Stomach (tissue), 9 donors: ENCODE data around the gene TEX53. TPM values are rescaled to one million over a fixed set of nuclear protein-coding genes. Genes with fewer than 3 reads are reported as not detected.

Experiments used
- DNase-seq, 2 donors: peaks; one replicate each; pipeline versions ENCODE4 v3.0.0 to v3.0.0-alpha.2; 2013 to 2019
- H3K27ac ChIP-seq, 5 donors: fragments of 200-600 bp in 4 of 5; sonication (generic) in 4 of 5; one replicate each; pipeline ENCODE4 v1.5.1; 2013 to 2019; ENCODE audit warnings: mild to moderate bottlenecking in 1 of 5, moderate library complexity in 1 of 5
- H3K27me3 ChIP-seq, 3 donors: fragments of 200-600 bp; sonication (generic); one replicate each; pipeline ENCODE4 v1.5.1; 2017 to 2019; ENCODE audit warnings: mixed run types in 1 of 3
- H3K36me3 ChIP-seq, 4 donors: fragments of 200-600 bp; sonication (generic); 1 replicate in 3 of 4; 2 replicates in 1 of 4; pipeline ENCODE4 v1.5.1; 2016 to 2019
- H3K4me1 ChIP-seq, 4 donors: fragments of 200-600 bp; sonication (generic); one replicate each; pipeline ENCODE4 v1.5.1; 2016 to 2019
- H3K4me3 ChIP-seq, 4 donors: fragments of 200-600 bp; sonication (generic) in 3 of 4; one replicate each; pipeline ENCODE4 v1.5.1; 2016 to 2019; ENCODE audit warnings: mild to moderate bottlenecking in 1 of 4
- H3K9me3 ChIP-seq, 4 donors: fragments of 200-600 bp; sonication (generic); one replicate each; pipeline ENCODE4 v1.5.1; 2016 to 2019
- EP300 ChIP-seq: sonication (generic); formaldehyde crosslinking; IDR thresholded peaks from one replicate; pipeline ENCODE4 v1.6.1; 2017; ENCODE audit warnings: antibody characterized with exemption
- POLR2A ChIP-seq, 4 donors: fragments of 450-650 bp; IDR thresholded peaks; one replicate each; pipeline ENCODE4 v1.6.1; 2016; ENCODE audit warnings: antibody characterized with exemption in 4 of 4, control low read depth in 2 of 4, mild to moderate bottlenecking in 1 of 4, moderate library complexity in 1 of 4
- POLR2AphosphoS5 ChIP-seq, 3 donors: sonication (generic); formaldehyde crosslinking; IDR thresholded peaks; one replicate each; pipeline ENCODE4 v1.6.1; 2016; ENCODE audit warnings: antibody characterized with exemption in 3 of 3
- WGBS, 5 donors: extraction: QIAGEN DNeasy Blood & Tissue Kit in 3 of 5; methylation state at CpG; one replicate each; pipeline versions ENCODE4 v1.1.5 to v1.1.7; 2013 to 2018; 5-methylcytosine and 5-hydroxymethylcytosine counted together
- intact Hi-C: fragments of 100-400 bp; cut with DNase I; formaldehyde crosslinking; loops from one replicate; pipeline ENCODE4 v1.15.1; 2023; ENCODE audit warnings: low total_unique reads
- polyA plus RNA-seq, 3 donors: library from polyadenylated mRNA; stranded (reverse); fragments of 200-250 nt; gene quantifications; one replicate each; pipeline ENCODE4 v1.2.3, GENCODE V29; 2013
- total RNA-seq, 5 donors: library from RNA; depleted of rRNA; stranded (reverse); fragments of >200 nt; gene quantifications; one replicate each; pipeline versions ENCODE4 v1.1.0 to v1.2.3, GENCODE V29; 2014 to 2016
- TF ChIP-seq, protein P1 (sequence below), 7 experiments: fragments of 450-650 bp in 4 of 7; fragments of 200-600 bp in 3 of 7; sonication (generic) in 3 of 7; IDR thresholded peaks; one replicate each; pipeline ENCODE4 v1.5.1; 2016 to 2019; ENCODE audit warnings: antibody characterized with exemption in 7 of 7, control low read depth in 2 of 7, mild to moderate bottlenecking in 1 of 7
- donor health status: healthy with polysubstance abuse.
- donor health status: Bipolar disorder and iron deficiency.
- donor health status: healthy.

TEX53 gene
- total and polyA plus RNA-seq, 8 donors: not detected

DNA sequence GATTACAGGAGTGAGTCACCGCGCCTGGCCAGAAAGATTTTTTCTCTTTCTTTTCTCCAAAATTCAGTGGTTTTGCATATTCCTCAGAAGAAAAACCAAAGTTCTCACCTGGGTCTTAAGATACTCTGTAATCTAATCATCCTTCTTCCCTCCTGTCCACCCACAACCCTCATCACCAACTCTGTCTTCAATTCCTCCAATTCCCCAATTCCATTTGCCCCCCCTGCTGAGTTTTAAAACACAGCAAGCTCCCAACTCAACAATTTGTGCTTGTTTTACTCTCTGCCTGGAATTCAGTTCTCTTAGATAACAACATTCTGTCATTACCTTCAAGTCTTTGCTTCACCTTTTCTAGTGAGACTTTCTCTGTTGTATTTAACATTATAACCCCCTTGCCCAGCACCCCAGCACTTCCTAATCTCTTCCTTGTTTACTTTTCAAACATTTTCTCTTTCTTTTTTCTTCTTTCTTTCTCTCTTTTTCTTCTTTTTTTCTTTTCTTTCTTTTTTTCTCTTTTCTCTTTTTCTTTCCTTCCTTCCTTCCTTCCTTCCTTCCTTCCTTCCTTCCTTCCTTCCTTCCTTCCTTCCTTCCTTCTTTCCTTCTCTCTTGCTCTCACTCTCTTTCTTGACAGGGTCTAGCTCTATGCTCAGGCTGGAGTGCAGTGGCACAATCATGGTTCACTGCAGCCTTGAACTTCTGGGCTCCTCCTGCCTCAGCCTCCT, 16.6 kb upstream of the TEX53 start:
- H3K36me3 ChIP-seq: no peaks in the 10 kb centered on the region
- no peak overlapping the region for H3K27ac ChIP-seq
- no peaks in the 10 kb centered on the region for H3K27me3 ChIP-seq
- TF ChIP-seq, protein P1, sequence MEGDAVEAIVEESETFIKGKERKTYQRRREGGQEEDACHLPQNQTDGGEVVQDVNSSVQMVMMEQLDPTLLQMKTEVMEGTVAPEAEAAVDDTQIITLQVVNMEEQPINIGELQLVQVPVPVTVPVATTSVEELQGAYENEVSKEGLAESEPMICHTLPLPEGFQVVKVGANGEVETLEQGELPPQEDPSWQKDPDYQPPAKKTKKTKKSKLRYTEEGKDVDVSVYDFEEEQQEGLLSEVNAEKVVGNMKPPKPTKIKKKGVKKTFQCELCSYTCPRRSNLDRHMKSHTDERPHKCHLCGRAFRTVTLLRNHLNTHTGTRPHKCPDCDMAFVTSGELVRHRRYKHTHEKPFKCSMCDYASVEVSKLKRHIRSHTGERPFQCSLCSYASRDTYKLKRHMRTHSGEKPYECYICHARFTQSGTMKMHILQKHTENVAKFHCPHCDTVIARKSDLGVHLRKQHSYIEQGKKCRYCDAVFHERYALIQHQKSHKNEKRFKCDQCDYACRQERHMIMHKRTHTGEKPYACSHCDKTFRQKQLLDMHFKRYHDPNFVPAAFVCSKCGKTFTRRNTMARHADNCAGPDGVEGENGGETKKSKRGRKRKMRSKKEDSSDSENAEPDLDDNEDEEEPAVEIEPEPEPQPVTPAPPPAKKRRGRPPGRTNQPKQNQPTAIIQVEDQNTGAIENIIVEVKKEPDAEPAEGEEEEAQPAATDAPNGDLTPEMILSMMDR (IDR thresholded peaks at IDR 0.05): no peak
- no peak for TF ChIP-seq EP300
- TF ChIP-seq POLR2A (IDR thresholded peaks at IDR 0.05): no peak
- no peak for TF ChIP-seq POLR2AphosphoS5 (IDR thresholded peaks at IDR 0.05)
- WGBS, 5 donors: 84 to 98% (median 96%) methylated on average over 2 of the region's 2 CpGs
- no peaks in the 10 kb centered on the region for H3K9me3 ChIP-seq
- no peak for DNase-seq
- H3K4me3 ChIP-seq: no peak overlapping the region
- intact Hi-C loops: no loop called here
- peaks cover 0 to 4% (median 2%) of the 10 kb centered on the region in 4 donors for H3K4me1 ChIP-seq

DNA sequence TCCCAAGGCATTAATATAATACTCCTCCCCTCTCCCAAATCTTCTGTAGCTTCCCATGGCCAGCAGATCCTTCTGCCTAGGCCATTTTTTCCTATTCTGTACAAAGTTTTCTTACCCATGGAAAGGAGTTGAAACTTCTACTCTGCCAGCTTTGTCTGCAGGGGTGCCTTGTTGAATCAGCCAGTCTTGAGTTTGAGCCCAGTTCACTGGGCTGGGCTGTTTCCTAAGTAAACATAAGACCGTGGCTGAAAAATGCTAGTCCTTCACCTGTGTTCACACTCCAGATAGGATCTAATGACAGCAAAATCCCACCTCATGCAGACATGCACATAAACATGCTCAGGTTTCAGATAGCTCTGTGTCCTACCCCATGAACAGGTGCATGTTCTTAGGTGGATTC, 14.0 kb upstream of the TEX53 start:
- no peaks in the 10 kb centered on the region for H3K27me3 ChIP-seq
- 7 to 30% (median 17%) methylated on average over 1 of the region's 1 CpG for WGBS, 5 donors
- no peak overlapping the region for H3K27ac ChIP-seq
- H3K4me1 ChIP-seq: peaks cover 0 to 3% (median 0%) of the 10 kb centered on the region in 4 donors
- H3K9me3 ChIP-seq: no peaks in the 10 kb centered on the region
- TF ChIP-seq, protein P1 (IDR thresholded peaks at IDR 0.05): no peak
- TF ChIP-seq POLR2AphosphoS5 (IDR thresholded peaks at IDR 0.05): no peak
- TF ChIP-seq POLR2A (IDR thresholded peaks at IDR 0.05): no peak
- no peaks in the 10 kb centered on the region for H3K36me3 ChIP-seq
- DNase-seq: peak; percentile 40 to 61
- no peak overlapping the region for H3K4me3 ChIP-seq
- intact Hi-C loops: no loop called here

DNA sequence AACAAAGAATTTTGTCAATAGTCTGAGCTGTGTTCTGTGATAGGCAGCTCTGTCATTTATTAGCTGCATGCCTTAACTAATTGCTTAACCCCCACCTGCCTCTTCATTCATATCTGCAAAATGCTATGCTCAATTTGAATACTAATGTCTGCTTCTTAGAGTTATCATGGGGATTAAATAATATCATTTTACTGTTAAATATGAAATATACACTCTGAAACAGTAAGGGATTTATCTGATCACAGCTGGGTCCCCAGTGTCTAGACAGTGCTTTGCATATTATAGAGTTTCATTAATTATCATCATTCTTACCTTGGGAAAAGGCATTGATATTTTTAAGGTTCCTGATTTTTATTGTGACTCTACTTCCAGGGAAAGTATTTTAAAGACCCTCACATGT, 12.4 kb upstream of the TEX53 start:
- H3K27me3 ChIP-seq: no peaks in the 10 kb centered on the region
- intact Hi-C loops: no loop called here
- no peak overlapping the region for H3K4me3 ChIP-seq
- H3K4me1 ChIP-seq: peaks cover 0 to 3% (median 0%) of the 10 kb centered on the region in 4 donors
- no peak for DNase-seq
- no peaks in the 10 kb centered on the region for H3K36me3 ChIP-seq
- TF ChIP-seq, protein P1 (IDR thresholded peaks at IDR 0.05): no peak
- TF ChIP-seq EP300 (no peak), POLR2AphosphoS5 (IDR thresholded peaks at IDR 0.05) (no peak), POLR2A (IDR thresholded peaks at IDR 0.05) (no peak)
- no peak overlapping the region for H3K27ac ChIP-seq
- H3K9me3 ChIP-seq: no peaks in the 10 kb centered on the region

DNA sequence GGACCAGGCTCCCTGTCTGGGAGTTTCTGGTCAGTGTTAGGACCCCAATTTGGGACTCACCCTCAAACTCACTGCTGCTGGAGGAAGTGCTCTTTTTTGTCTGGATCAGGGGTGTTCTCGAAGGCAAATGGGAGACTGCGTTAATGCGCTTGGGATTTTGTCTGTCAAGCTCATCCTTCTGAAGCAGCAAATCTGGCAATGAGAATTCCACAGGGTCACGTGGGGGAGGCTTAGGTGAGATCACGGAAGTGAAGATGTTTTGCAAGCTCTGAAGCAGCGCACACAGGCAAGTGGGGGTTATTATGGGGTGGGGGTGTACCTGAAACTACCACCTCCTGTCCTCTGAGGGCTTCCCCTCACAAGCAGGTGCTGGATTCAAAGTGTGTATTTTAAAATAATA, 10.5 kb upstream of the TEX53 start:
- DNase-seq: no peak
- Histone ChIP-seq H3K9me3 (no peaks in the 10 kb centered on the region), H3K4me3 (no peak overlapping the region), H3K27ac (no peak overlapping the region), H3K36me3 (no peaks in the 10 kb centered on the region), H3K27me3 (no peaks in the 10 kb centered on the region), H3K4me1 (peaks cover 0 to 3% (median 0%) of the 10 kb centered on the region in 4 donors)
- TF ChIP-seq, protein P1 (IDR thresholded peaks at IDR 0.05): no peak
- TF ChIP-seq POLR2A (IDR thresholded peaks at IDR 0.05): no peak
- TF ChIP-seq POLR2AphosphoS5 (IDR thresholded peaks at IDR 0.05): no peak
- no peak for TF ChIP-seq EP300
- 81 to 89% (median 86%) methylated on average over 6 of the region's 6 CpGs for WGBS, 5 donors
- intact Hi-C loops: no loop called here
